OCI-LY1 (cell line): ENCODE measurements around the gene ARID5B.

ENCODE experiments used
- H2AFZ ChIP-seq: fragments of 200-600 bp; sonication (generic), shearing (Covaris generic); 2 replicates; pipeline ENCODE4 v1.6.0; 2014; ENCODE audit warnings: antibody characterized with exemption, mild to moderate bottlenecking, low read length
- H3F3A ChIP-seq: fragments of 200-600 bp; sonication (generic), shearing (Covaris generic); 2 replicates; pipeline ENCODE4 v1.6.0; 2014; ENCODE audit warnings: mild to moderate bottlenecking, antibody characterized with exemption, low read length, moderate library complexity; ENCODE audit not compliant: insufficient read depth
- H3K27ac ChIP-seq: fragments of 200-600 bp; sonication (generic); 2 replicates; pipeline ENCODE4 v1.5.1; 2014; ENCODE audit warnings: low read length, mixed run types, mild to moderate bottlenecking, low read depth; ENCODE audit not compliant: poor library complexity, severe bottlenecking
- H3K27me3 ChIP-seq: fragments of 200-600 bp; sonication (generic); 2 replicates; pipeline ENCODE4 v1.6.0; 2014; ENCODE audit warnings: antibody characterized with exemption, mild to moderate bottlenecking, low read length, moderate library complexity; ENCODE audit not compliant: insufficient read depth
- H3K36me3 ChIP-seq: fragments of 200-600 bp; sonication (generic); 2 replicates; pipeline ENCODE4 v1.6.1; 2014; ENCODE audit warnings: mild to moderate bottlenecking, antibody characterized with exemption, low read length, moderate library complexity, mixed read lengths; ENCODE audit not compliant: insufficient read depth
- H3K4me1 ChIP-seq: fragments of 200-600 bp; sonication (generic); 2 replicates; pipeline ENCODE4 v1.5.1; 2014; ENCODE audit warnings: mild to moderate bottlenecking, low read length, moderate library complexity; ENCODE audit not compliant: insufficient read depth, severe bottlenecking
- H3K4me2 ChIP-seq: fragments of 200-600 bp; sonication (generic), shearing (Covaris generic); 2 replicates; pipeline ENCODE4 v1.6.1; 2014; ENCODE audit warnings: low read length
- H3K4me3 ChIP-seq: fragments of 200-600 bp; sonication (generic); 2 replicates; pipeline ENCODE4 v1.5.1; 2014; ENCODE audit warnings: low read length, low read depth, mild to moderate bottlenecking, mixed read lengths; ENCODE audit not compliant: poor library complexity, severe bottlenecking
- H3K79me2 ChIP-seq: fragments of 200-600 bp; shearing (Covaris generic); 2 replicates; pipeline ENCODE4 v1.6.1; 2016; ENCODE audit warnings: mixed run types, low read length, mixed read lengths; ENCODE audit not compliant: insufficient read depth
- H3K9ac ChIP-seq: fragments of 200-600 bp; sonication (generic), shearing (Covaris generic); 2 replicates; pipeline ENCODE4 v1.6.1; 2014; ENCODE audit warnings: mild to moderate bottlenecking, low read length, mixed read lengths
- H3K9me2 ChIP-seq: fragments of 200-600 bp; sonication (generic), shearing (Covaris generic); 2 replicates; pipeline ENCODE4 v1.6.1; 2014; ENCODE audit warnings: low read depth, mild to moderate bottlenecking, low read length, mixed read lengths
- H3K9me3 ChIP-seq: fragments of 200-600 bp; shearing (Covaris generic); 2 replicates; pipeline ENCODE4 v1.6.1; 2014; ENCODE audit warnings: low read length, mixed read lengths
- H4K20me1 ChIP-seq: fragments of 200-600 bp; sonication (generic), shearing (Covaris generic); 2 replicates; pipeline ENCODE4 v1.6.0; 2016; ENCODE audit warnings: mild to moderate bottlenecking, low read length; ENCODE audit not compliant: insufficient read depth
- CTCF ChIP-seq: fragments of 200-600 bp; sonication (generic), shearing (Covaris generic); IDR thresholded peaks from 2 replicates; pipeline ENCODE4 v1.5.1; 2017; ENCODE audit warnings: mild to moderate bottlenecking, antibody characterized with exemption, low read length, moderate library complexity, mixed read lengths
- EZH2 ChIP-seq: fragments of 200-600 bp; sonication (generic), shearing (Covaris generic); IDR thresholded peaks from 2 replicates; pipeline ENCODE4 v1.8.0; 2017; ENCODE audit warnings: borderline replicate concordance, mixed run types, mild to moderate bottlenecking, antibody characterized with exemption, low read length, moderate library complexity, mixed read lengths

The ARID5B gene

GRCh38 chr10:61891906-61892585 is 9.5 kb upstream of the ARID5B start:
- no peak overlapping the region for H3K4me2 ChIP-seq
- no peaks in the 10 kb centered on the region for H3K79me2 ChIP-seq
- peaks cover 14% of the 10 kb centered on the region for H3K4me1 ChIP-seq
- no peaks in the 10 kb centered on the region for H3K9me3 ChIP-seq
- no peak for TF ChIP-seq EZH2
- no peak for TF ChIP-seq CTCF
- H3K9ac ChIP-seq: no peak overlapping the region
- no peaks in the 10 kb centered on the region for H3K36me3 ChIP-seq
- no peak overlapping the region for H3K27ac ChIP-seq
- no peaks in the 10 kb centered on the region for H3K27me3 ChIP-seq
- H3K9me2 ChIP-seq: no peaks in the 10 kb centered on the region
- H3F3A ChIP-seq: no peaks in the 10 kb centered on the region
- H4K20me1 ChIP-seq: no peaks in the 10 kb centered on the region
- H3K4me3 ChIP-seq: no peak overlapping the region
- no peak overlapping the region for H2AFZ ChIP-seq

- Histone ChIP-seq H3K9me3 (no peaks in the 10 kb centered on the region), H3K4me3 (no peak overlapping the region), H3K4me1 (peaks cover 23% of the 10 kb centered on the region), H3K36me3 (no peaks in the 10 kb centered on the region), H3K9me2 (no peaks in the 10 kb centered on the region), H3K79me2 (no peaks in the 10 kb centered on the region), H3F3A (no peaks in the 10 kb centered on the region), H3K27me3 (no peaks in the 10 kb centered on the region), H3K27ac (no peak overlapping the region), H4K20me1 (no peaks in the 10 kb centered on the region), H2AFZ (no peak overlapping the region), H3K9ac (no peak overlapping the region), H3K4me2 (no peak overlapping the region)
- TF ChIP-seq EZH2 (no peak), CTCF (no peak)
These were observed 8.5 kb upstream of the ARID5B start for GRCh38 chr10:61892961-61893360.

GRCh38 chr10:61894133-61894532 is 7.4 kb upstream of the ARID5B start:
- Histone ChIP-seq H3K9me2 (no peaks in the 10 kb centered on the region), H3K9ac (no peak overlapping the region), H3K9me3 (no peaks in the 10 kb centered on the region), H2AFZ (no peak overlapping the region), H3K79me2 (no peaks in the 10 kb centered on the region), H3F3A (no peaks in the 10 kb centered on the region), H4K20me1 (no peaks in the 10 kb centered on the region), H3K4me2 (no peak overlapping the region), H3K4me1 (peaks cover 35% of the 10 kb centered on the region), H3K27ac (no peak overlapping the region), H3K36me3 (no peaks in the 10 kb centered on the region), H3K27me3 (no peaks in the 10 kb centered on the region), H3K4me3 (no peak overlapping the region)
- no peak for TF ChIP-seq EZH2
- TF ChIP-seq CTCF: no peak
